ENCODE measurements around the gene ACTA1.
"Not testable (repeated sequence)": the region's sequence is repeated elsewhere in the genome, so short reads cannot be mapped to it uniquely, and the experiment has no call there.

ACTA1 gene

DNA sequence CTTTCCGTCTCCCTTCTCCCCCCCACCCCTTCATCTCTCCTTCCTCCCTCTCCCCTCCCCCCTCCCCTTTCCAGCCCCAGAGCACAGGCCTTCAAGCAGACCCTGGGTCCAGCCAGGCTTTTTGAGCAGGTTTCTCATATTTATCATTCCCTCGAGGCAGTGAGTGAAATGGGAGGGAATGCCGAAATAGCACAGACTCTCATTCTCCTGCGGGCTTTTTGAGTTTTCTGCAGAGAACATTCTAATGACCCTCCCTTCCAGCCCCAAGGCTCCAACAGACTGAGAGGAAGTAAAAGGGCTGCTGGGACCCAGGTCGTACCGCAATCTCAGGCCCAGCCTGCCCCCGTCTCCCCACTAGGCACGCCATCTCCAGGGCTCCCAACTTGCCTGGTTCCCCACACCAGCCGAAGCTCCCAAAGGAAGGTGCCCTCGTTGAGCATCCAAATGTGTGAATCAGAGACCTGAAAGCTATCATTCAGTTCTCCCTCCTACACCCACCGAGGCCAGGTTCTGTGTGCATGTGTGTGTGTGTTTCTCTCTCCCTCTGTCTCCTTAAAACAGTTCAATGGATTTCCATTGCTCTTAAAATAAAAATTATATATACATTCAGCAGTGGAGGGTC, 22.3 kb downstream of the ACTA1 start:
- no peak overlapping the region for H3K4me3 ChIP-seq (ENCODE audit: low read depth, low read length)
- no peak for DNase-seq (ENCODE audit: low read depth)

DNA sequence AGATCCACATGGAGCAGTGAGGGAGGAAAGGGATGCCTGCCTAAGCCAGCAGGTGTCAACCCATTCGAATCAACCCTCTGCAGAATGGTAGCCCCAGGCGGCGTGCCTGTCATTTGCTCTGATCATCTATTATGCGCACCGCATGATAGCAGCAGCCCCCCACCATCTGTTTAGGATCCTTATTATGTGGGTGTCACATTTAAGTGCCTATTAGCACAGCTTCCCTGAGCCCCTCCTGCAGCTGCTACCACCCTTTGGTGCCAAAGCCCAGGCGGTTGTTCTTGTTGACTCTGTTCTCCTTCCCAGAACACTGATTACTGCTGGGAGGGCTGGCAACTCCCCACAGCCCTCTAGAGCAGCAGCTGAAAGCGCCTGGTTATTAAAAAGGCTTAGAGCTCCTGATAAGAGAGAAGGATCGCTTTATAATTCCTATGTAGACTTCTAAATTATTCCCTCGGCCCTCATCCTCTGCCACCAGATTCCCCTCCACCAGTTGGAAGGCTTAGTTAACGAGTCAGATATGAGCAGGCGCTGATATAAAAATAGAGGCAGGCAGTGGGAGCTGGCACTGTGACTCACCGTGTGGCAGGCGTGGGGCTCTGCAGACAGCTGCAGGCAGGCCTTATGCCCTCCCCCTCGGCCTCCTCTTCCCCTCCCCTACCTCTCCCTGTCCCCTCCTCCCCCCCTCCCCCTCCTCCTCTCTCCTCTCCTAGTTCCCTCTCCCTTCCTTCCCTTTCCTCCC, 23.0 kb downstream of the ACTA1 start:
- no peak overlapping the region for H3K4me3 ChIP-seq (ENCODE audit: low read depth, low read length)
- peak; percentile 29 for DNase-seq (ENCODE audit: low read depth)

DNA sequence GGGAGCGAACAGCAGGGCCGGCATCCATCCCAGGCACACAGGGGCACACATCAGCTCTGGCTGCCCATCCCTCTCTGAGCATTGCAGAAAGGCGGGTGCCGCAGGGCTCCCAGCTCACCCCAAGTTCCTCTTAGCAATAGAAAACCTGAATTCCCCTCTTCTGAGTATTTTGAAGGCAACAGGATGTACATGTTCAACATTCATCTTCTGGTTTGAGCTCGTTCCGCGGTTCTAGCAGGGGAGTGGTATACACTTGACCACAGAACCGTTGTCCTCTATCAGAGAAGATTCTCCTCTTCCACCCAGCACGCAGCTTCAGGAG, 23.6 kb downstream of the ACTA1 start:
- no peak overlapping the region for H3K4me3 ChIP-seq (ENCODE audit: low read depth, low read length)
- DNase-seq (ENCODE audit: low read depth) = no peak

DNA sequence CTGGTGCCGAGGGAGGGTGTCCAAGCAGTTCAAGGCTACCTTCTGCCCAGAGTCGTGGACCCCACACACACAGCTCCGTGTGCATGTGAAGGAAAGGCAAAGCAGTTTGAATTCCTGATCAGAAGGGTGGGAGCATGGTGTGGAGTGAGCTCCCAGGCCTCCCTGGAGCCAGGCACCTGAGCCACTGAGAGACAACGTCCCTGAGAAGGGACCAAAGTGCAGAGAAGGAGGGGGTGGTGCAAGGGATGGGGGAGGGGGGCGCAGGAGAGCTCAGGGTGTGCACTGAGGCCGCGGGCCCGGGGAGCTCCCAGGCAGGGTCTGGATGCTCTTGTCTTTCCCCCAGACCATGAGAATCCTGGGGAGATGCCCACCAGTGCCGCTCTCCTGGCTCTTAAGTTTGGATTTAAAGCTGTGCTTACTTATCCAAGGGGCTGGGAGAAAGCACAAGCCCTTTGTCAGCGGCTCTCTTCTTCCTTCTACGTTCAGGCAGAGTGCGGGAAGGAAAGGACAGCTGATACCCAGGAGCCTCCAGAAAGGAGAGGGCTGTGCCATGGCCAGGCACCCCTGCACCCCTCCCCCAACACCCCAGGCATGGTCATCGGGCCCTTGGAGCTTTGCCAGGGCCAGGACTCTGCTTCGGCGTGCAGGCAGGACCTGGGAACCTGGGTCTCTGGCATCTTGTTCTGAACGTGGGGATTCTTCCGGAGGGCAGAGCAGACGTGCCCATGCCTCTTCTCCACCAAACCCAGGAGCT, 24.1 kb downstream of the ACTA1 start:
- DNase-seq (ENCODE audit: low read depth) = no peak
- H3K4me3 ChIP-seq (ENCODE audit: low read depth, low read length) = no peak overlapping the region

DNA sequence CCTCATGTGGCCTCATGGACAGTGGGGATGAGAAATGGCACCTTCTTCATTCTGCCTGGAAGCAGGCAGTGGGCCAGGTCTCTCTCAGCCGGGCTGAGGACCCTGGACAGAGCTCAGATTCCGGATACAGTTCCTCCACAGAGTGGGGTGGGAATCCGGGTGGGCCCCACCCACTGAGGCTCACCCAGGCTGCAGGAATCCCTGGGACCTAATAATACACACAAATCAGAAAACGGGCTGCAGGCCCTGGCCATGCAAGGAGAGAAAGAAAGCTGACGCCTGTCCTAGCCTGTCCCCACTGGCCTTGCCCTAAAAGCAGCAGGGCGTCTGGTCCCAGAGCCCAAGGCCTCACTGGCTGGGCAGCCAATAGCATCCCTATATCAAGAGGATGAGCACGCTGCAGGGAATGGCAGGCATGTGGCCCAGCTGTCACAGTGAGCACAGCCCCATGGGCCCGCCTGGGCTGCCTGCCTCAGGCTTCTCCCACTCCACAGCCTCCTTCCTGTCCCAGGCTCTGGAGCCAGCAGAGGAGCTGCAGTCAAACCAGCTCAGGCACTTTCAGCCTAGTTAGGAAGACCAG, 25.3 kb downstream of the ACTA1 start:
- H3K4me3 ChIP-seq (ENCODE audit: low read depth, low read length) = no peak overlapping the region
- DNase-seq (ENCODE audit: low read depth) = peak; percentile 11

DNA sequence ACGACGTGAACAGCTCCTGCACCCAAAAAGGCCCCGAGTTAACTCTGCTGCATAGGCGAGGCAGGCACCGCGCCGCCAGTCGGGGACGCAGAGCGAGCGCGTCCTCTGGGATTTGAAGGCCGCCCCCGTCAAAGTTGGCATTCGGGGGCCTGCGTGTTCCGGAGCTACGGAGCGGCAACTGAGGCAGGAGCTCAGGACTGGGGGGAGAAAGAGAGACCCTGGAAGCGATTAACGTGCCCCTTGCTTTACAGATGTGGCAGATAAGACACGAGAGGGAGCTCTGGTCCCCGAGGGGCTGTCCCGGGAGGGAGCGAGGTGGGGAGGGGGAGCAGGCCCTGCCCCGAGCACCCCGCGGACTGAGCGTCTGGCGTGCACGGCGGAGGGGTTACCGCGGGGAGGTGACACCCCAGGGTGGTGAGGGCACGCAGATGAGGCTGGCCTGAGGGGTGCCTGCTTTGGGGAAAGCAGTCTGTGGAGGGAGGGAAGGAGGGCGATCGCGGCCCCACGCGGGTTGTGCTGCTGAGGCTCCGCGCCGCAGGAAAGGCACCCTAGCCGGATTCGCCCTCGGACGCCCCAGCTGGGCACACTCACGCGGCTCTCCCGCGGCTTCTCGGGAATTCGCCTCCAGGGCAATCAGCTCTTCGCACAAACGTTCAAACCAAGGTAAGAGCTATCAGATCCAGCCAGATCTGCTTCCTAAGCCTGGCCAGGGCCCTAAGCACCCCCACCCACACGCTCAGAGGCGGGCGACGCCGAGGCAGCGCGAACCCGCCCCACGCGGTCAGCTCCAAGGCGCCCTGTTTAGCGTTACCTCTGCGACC, 26.5 kb downstream of the ACTA1 start:
- DNase-seq (ENCODE audit: low read depth) = no peak
- peak overlapping the region; percentile 22 for H3K4me3 ChIP-seq (ENCODE audit: low read depth, low read length)

DNA sequence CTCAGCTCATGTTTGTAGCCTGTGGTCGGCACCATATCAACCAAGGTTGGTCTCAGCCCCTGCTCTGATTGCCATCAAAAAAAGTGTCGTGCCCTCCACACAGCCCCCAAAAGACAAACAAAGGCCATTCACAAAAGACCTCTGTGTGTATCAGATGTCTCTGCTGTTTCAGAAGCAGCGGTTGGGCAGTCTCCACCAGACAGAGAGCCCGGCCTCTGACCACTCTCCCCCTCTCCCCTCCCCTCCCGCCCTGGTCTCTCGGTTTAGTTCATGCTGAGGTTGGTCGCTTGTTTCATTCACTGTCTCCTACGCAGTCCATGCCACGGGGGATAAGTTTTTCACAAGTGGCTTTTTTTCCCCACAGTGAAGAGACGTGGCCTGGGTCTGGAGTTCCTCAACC, 27.1 kb downstream of the ACTA1 start:
- H3K4me3 ChIP-seq (ENCODE audit: low read depth, low read length) = no peak overlapping the region
- no peak for DNase-seq (ENCODE audit: low read depth)

DNA sequence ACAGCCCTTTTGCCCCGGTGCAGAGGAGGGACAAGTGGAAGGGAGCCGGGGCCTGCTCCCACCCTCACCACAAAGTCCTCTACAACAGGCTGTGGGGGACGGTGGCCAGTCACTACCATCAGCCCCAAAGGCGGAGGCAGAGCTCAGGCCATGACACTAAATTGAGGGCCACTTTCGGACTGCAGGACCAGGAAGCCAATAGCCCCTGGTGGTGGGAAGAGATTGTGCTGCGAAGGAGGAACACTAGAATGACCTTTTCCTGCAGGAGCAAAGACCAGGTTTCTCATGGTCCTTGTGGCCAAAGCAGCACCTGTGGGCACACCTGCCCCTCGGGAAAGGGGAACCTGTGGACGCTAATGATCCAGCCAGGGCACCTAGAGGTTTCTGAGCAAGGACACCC, 30.3 kb downstream of the ACTA1 start:
- no peak overlapping the region for H3K4me3 ChIP-seq (ENCODE audit: low read depth, low read length)
- DNase-seq (ENCODE audit: low read depth) = no peak

DNA sequence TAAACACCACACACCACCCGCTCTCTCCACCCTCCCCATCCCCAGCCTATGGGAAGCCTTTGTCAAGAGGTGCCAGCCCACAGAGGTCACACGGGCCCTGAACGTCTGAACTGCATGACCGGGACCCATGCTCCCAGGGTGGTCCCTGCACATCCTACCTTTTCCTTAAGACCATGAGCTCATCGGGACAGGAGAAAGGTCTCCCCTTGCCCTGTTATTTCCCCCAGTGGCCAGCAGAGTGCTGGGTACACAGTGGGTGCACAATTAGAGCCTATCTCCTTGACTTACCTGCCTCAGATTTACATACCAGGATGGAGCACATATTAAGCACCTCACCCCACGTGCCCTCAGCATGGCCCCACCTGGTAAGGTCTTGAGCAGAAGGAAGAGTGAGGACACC, 30.9 kb downstream of the ACTA1 start:
- no peak overlapping the region for H3K4me3 ChIP-seq (ENCODE audit: low read depth, low read length)
- no peak for DNase-seq (ENCODE audit: low read depth)

DNA sequence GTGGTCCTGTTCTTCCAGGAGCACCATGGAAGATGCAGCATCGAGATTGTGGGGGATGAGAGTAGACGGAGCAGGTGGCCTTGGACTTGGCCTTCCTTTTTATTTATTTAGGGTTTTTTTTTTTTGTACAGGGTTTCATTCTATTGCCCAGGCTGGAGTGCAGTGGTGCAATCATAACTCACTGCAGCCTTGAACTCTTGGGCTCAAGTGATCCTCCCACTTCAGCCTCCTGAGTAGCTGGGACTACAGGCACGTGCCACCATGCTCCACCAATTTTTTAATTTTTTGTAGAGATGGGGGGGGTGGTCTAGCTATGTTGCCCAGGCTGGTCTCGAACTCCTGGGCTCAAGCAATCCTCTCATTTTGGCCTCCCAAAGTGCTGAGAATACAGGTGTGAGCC, 31.6 kb downstream of the ACTA1 start:
- H3K4me3 ChIP-seq (ENCODE audit: low read depth, low read length); DNase-seq (ENCODE audit: low read depth): not testable (repeated sequence)

DNA sequence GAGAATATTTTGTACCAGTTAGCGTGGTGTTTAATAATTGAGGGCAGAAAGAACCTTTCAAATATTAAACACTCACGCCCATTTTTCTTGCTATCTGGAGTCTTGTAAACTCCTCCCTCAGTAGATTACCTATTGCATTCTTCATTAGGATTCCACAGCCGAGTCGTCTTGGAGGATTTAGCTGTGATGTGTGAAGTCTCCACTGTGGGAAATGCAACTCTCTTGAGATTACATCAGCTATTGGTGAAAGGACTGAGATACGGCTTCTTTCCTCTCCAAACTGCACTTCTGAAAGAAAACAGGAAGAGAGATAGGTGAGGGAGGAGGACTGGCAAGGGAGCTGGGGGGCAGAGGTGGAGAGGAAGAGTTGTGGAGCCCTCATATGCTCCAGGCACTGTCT, 36.1 kb downstream of the ACTA1 start:
- no peak overlapping the region for H3K4me3 ChIP-seq (ENCODE audit: low read depth, low read length)
- DNase-seq (ENCODE audit: low read depth) = no peak

DNA sequence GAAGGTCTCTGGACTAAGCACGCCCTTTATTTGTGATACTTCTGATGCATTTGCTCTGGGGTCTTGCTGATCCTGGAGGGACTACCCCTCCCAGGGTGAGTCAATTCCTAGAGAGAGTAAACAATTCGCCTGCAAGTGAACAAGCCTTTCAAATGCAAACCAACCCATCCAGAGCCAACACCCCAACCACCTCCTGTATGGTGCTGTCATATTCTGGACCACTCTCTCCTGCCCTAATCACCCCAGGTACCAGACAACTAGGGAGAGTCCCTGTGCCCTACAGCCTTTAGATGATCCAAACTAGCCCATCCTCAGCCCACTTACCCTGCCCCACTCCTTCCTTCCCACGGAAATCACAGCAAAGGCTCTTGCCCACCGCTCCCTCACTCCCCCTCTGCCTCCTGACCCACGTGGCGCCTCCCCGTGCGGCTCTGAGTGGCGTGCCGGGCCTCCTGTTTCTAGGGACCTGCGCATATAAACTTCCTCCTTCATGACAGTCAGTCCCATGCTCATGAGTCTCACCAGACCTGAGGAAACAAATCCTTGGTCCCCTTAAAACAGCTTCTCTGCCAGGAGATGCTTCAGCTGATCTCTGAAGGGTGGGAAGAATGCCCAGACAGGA, 37.2 kb downstream of the ACTA1 start:
- no peak overlapping the region for H3K4me3 ChIP-seq (ENCODE audit: low read depth, low read length)
- DNase-seq (ENCODE audit: low read depth) = no peak

DNA sequence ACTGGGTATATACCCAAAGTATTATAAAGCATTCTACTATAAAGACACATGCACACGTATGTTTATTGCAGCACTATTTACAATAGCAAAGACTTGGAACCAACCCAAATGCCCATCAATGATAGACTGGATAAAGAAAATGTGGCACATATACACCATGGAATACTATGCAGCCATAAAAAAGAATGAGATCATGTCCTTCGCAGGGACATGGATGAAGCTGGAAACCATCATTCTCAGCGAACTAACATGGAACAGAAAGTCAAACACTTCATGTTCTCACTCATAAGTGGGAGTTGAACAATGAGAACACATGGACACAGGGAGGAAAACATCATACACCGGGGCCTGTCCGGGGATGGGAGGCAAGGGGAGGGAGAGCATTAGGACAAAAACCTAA, 39.4 kb downstream of the ACTA1 start:
- DNase-seq (ENCODE audit: low read depth); H3K4me3 ChIP-seq (ENCODE audit: low read depth, low read length): not testable (repeated sequence)

DNA sequence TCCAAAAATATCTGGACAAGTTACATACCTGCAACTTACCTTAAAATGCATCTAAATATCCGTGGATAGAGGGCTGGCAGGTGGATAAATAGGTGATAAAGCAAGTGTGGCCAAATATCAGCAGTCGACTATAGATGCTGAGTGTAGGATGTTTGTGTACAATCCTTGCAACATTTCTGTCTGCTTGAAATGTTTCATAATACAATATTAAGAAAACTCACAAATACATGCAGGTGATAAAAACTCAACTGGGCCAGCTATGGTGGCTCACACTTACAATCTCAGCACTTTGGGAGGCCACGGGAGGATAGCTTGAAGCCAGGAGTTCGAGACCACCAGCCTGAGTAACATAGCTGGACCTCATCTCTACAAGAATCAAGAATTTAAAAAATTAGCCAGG, 41.0 kb downstream of the ACTA1 start:
- DNase-seq (ENCODE audit: low read depth) = no peak
- H3K4me3 ChIP-seq (ENCODE audit: low read depth, low read length) = no peak overlapping the region

DNA sequence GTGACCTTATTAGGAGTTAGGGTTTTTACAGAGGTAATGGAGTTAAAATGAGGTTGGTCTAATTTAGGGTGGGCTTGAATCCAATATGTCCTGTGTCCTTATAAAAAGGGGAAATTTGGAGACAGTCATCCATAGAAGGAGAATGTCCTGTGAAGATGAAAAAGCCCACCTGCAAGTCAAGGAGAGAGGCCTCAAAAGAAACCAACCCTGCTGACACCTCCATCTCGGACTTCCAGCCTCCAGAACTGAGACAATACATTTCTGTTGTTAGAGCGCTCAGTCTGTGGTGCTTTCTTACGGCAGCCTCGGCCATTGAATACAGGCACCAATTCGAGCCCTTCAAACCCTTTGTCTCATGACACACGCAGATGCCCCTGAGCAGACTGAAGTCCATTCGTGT, 43.8 kb downstream of the ACTA1 start:
- no peak for DNase-seq (ENCODE audit: low read depth)
- H3K4me3 ChIP-seq (ENCODE audit: low read depth, low read length) = no peak overlapping the region

DNA sequence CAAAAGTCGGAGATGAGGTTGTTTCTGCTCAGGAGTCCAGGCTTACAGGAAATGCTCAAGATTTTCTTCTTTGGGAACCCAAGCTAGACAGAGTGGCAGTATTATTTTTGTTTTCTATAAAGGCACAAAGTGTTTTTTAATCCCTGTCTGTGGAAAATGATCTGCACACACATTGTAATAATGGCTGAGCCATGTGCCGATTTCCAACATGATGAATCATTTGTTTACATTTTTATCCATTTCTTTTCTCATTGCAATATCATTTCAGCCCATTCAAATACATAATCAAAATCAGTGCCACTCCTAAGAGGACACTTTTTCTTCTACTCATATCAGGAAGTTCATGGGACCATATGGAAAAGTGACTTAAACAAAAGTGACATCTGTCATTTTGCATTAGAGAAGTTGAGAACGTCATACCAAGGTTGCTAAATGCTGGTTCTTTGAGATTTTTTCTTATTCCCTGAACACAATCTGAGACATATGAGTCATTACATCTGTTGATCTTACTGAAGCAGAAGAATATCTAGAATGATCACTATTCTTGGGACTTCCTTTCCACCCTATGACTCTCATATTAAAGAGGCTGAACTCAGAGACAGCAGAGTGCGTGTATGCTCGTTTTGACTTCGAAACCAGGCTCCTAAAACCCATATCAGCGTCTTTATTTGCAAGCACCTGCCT, 44.9 kb downstream of the ACTA1 start:
- peak; percentile 8 for DNase-seq (ENCODE audit: low read depth)
- no peak overlapping the region for H3K4me3 ChIP-seq (ENCODE audit: low read depth, low read length)

DNA sequence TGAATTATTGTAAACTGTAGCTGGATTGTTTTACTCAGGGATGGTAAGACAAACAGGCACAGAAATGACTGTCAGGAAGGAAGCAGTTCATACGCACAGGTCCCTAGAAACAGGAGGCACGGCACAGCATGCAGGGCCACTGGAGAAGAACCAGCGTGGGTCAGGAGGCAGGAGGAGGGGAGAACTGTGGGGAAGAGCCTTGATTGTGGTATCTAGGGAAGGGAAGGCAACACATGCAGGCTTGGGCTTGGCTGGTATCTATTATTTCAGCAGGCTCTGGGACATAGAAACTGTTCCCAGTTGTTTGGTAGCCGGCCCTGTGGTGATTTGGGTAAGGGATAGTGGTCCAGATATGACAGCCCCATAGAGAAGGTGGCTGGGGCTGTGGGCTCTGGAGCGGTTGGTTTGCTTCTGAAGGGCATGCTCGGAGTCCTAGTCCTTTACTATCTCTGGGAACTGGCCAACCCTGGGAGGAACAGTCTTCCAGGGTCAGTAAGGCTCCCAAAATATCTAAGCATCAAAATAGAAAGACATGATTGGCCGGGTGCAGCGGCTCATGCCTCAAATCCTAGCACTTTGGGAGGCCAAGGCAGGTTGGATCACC, 47.9 kb downstream of the ACTA1 start:
- H3K4me3 ChIP-seq (ENCODE audit: low read depth, low read length) = no peak overlapping the region
- DNase-seq (ENCODE audit: low read depth) = no peak

DNA sequence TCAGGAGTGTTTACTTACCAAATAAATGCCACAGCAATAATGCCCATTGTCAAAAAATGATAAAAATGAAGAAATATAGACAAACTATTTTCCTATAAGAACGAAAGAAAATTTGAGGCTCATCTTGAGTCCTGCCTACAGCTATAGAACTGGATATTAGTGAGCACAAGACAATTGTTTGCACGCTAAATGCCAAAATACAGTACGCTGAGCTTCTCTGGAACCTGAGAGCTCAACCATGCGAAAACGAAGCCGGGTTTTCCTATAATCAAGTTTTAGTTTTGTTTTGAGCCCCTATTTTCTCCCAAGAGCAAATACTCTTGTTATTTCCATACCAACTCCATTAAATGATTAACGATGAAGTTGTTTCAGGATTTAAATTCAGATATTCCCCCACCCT, 49.1 kb downstream of the ACTA1 start:
- no peak overlapping the region for H3K4me3 ChIP-seq (ENCODE audit: low read depth, low read length)
- no peak for DNase-seq (ENCODE audit: low read depth)
